Measurements from ENCODE around the gene BRIP1. TPM values are rescaled to one million over a fixed set of nuclear protein-coding genes. Genes with fewer than 3 reads are reported as not detected.
"Not testable (repeated sequence)": the region's sequence is repeated elsewhere in the genome, so short reads cannot be mapped to it uniquely, and the experiment has no call there.

BRIP1 gene
- total RNA-seq, 2 donors from 2014 or later = 1.9 to 3.3 TPM

GRCh38 chr17:61872099-61872498 lies 8.8 kb upstream of the BRIP1 start:
- DNase-seq (no peak), ATAC-seq (no peak)
- intact Hi-C loops (cut with DNase I, micrococcal nuclease) = no loop called here

DNA sequence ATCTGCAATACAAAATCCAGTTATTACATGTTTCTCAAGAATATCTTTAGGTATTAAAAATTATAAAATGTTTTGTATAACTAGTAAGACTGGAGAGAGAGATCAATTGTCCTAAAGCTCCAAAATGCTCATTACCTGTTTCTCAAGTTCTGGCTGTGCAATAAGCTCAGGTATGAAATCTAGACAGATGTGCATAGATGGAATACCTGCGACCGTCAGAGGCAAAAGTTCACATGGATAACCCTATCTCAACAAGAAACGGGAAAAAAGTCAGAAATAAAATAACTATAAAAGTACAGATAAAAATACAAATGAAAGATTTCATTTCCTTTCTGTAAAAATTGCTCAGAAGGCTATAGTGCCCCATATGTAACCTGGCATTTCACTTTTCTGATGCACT lies 5.8 kb upstream of the BRIP1 start:
- DNase-seq (no peak), ATAC-seq (no peak)
- intact Hi-C loops (cut with DNase I, micrococcal nuclease) = loop anchor here in 1 of 2 donors (10.0 kb wide), 1 partner anchor 196 kb away; the partner anchor contains the start of gene MED13

DNA sequence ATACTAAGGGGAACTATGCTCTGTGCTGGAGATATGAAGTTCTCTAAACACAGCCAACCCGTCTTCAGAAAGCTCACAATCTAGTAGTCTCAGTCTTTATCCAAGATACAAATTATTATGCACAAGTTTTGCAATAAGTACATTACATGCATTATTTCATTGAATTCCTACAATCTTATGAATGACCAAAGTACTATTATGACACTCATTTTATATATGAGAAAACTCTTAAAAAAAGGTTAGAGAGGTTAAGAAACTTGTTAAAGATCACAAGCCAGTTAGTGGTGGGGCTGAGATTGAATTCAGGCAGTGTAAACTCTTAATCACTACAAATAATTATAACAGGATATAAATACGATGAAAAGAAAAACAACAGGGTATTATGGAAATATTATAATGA lies 4.7 kb upstream of the BRIP1 start:
- intact Hi-C loops (cut with DNase I, micrococcal nuclease) = loop anchor here in 1 of 2 donors (10.0 kb wide), 1 partner anchor 197 kb away; the partner anchor contains the start of gene MED13
- no peak for ATAC-seq
- DNase-seq = no peak

- intact Hi-C loops (cut with DNase I, micrococcal nuclease) = loop anchor here in 1 of 2 donors (10.0 kb wide), 1 partner anchor 198 kb away; the partner anchor contains the start of gene MED13
- DNase-seq (no peak), ATAC-seq (no peak)
Measured at GRCh38 chr17:61867033-61867432, 3.7 kb upstream of the BRIP1 start.

GRCh38 chr17:61863801-61864126 lies 436 bp upstream of the BRIP1 start:
- intact Hi-C loops (cut with DNase I, micrococcal nuclease) = loop anchor here in 1 of 2 donors (10.0 kb wide), 1 partner anchor 201 kb away; the partner anchor contains the start of gene MED13
- DNase-seq (no peak), ATAC-seq (no peak)

DNA sequence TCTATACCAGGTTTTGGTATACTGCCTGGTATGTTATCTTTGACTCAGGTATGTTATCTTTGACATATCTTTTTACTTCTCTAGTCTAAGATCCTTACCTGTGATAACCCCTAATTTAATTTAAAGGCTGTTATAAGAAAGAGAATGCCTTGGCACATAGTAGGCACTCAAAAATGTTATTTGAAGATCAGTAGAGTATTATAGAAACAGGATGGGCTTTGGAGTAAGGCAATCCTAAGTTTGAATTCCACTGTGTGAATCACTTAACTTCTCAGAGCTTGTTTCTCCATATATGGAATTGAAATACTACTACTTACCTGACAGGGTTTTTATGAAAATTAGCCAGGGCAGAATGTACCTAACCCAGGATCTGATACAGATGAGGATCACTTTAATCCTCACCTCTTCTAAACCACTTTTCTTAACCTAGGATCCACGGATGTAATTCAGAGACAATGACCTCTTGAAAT lies 1.2 kb downstream of the BRIP1 start:
- DNase-seq (no peak), ATAC-seq (no peak)
- intact Hi-C loops (cut with DNase I, micrococcal nuclease) = loop anchor here in 1 of 2 donors (10.0 kb wide), 1 partner anchor 203 kb away; the partner anchor contains the start of gene MED13

- intact Hi-C loops (cut with DNase I, micrococcal nuclease) = loop anchor here in 1 of 2 donors (10.0 kb wide), 1 partner anchor 204 kb away; the partner anchor contains the start of gene MED13
- DNase-seq, ATAC-seq: not testable (repeated sequence)
Measured at GRCh38 chr17:61860397-61860796, 2.9 kb downstream of the BRIP1 start.

- no peak for ATAC-seq
Measured at GRCh38 chr17:61856035-61856434, 7.3 kb downstream of the BRIP1 start.

GRCh38 chr17:61852857-61853256 lies 10.5 kb downstream of the BRIP1 start:
- ATAC-seq (no peak), DNase-seq (no peak)
- intact Hi-C loops (cut with DNase I, micrococcal nuclease) = no loop called here

More at GRCh38 chr17:61856035-61856434, 7.3 kb downstream of the BRIP1 start:
- no peak for DNase-seq
- intact Hi-C loops (cut with DNase I, micrococcal nuclease) = no loop called here

DNA sequence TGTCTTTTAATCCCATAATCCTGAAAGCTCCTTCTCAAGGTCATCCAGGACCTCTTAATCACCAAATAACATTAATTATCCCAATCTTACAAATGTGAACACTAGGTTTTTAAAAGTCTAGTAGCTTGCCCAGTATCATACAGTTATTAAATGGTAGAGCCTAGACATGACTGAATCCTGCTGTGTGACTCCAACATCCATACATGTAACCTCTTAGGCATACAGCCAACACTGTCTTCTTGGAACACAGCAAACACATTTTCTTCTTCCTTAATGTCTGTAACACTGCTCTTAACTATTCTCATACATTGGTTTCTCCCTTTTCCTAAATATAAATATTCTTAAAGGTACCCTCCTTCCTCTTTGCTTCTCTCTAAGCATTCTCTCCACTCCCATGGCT lies 13.7 kb downstream of the BRIP1 start:
- intact Hi-C loops (cut with DNase I, micrococcal nuclease) = no loop called here
- ATAC-seq (no peak), DNase-seq (no peak)

- no peak for ATAC-seq
- DNase-seq = no peak
- intact Hi-C loops (cut with DNase I, micrococcal nuclease) = no loop called here
Measured at GRCh38 chr17:61848896-61849295, 14.4 kb downstream of the BRIP1 start.

GRCh38 chr17:61848247-61848646 lies 15.1 kb downstream of the BRIP1 start:
- ATAC-seq (no peak), DNase-seq (no peak)
- intact Hi-C loops (cut with DNase I, micrococcal nuclease) = no loop called here

DNA sequence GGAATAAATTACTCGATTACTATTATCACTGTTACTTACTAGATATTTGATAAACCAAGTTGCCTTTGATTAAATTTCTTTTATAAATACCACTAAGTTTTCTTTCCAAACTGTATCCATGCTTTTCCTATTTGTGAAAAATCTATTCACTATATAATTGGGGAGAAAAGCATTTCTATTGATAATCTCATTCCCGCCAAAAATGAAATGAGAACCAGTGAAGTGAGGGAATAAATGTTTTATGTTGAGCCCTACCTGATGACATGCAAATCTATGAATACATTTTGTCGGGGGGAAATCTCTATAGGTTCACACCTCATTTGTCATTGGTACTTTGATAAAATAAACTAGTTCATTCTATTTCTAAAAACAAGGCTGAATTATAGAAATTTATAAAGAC lies 15.7 kb downstream of the BRIP1 start:
- intact Hi-C loops (cut with DNase I, micrococcal nuclease) = no loop called here
- DNase-seq (no peak), ATAC-seq (no peak)

DNA sequence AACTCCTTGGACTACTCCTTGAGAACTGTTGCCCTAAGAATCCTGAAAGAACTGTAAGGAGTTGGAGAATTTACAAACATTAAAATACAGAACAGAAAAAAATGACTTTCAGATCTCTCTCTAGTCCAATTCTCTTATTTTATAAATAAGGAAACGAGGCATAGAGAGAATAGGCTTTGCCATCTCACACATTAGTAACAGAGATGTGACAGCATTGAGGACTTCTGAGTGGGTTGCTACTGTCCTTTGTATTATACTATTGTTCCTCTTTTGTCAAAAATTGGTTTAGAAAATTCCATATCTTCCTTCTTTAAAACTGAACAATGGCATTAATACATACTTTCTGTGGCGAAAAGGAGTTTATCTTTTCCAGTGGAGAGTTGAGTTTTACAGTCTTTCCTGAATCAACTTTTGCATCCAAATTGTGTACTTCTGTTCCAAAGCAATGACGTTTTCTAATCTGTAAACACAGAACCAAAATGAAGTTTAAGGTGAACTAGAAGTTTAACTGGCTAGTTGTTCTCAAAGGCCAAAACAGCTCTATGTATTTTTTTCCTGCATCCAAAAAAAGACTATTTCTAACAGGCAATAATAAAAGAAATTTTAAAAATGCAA lies 16.5 kb downstream of the BRIP1 start:
- ATAC-seq = no peak
- no peak for DNase-seq
- intact Hi-C loops (cut with DNase I, micrococcal nuclease) = no loop called here

GRCh38 chr17:61846088-61846487 lies 17.2 kb downstream of the BRIP1 start:
- no peak for ATAC-seq
- no peak for DNase-seq
- intact Hi-C loops (cut with DNase I, micrococcal nuclease) = no loop called here

DNA sequence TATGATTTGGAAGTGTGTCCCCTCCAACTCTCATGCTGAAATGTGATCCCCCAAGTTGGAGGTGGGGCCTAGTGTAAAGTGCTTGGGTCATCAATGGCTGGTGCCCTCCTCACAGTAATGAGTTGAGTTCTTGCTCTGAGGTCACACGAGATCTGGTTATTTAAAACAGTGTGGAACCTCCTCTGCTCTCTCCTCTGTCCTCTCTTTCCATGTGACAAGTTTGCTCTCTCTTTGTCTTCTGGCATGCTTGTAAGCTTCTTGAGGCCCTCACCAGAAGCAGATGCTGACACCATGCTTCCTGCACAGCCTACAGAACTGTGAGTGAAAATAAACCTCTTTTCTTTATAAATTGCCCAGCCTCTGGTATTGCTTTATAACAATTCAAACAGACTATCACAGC lies 19.9 kb downstream of the BRIP1 start:
- intact Hi-C loops (cut with DNase I, micrococcal nuclease) = no loop called here
- no peak for DNase-seq
- no peak for ATAC-seq

DNA sequence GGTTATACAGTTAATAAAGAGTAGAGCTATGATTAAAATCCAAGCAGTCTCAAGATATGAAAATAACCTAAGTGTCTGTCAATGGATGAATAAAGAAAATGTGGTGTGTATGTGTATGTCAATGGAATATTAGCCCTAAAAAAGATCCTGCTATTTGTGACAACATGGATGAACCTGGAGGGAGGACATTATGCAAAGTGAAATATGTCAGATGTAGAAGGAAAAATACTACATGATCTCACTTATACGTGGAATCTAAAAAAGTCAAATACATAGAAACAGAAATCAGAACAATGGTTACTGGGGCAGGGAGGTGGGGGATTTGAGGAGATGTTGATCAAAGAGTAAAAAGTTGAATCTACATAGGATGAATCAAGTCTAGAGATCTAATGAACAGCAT lies 20.4 kb downstream of the BRIP1 start:
- no peak for ATAC-seq
- no peak for DNase-seq
- intact Hi-C loops (cut with DNase I, micrococcal nuclease) = no loop called here

DNA sequence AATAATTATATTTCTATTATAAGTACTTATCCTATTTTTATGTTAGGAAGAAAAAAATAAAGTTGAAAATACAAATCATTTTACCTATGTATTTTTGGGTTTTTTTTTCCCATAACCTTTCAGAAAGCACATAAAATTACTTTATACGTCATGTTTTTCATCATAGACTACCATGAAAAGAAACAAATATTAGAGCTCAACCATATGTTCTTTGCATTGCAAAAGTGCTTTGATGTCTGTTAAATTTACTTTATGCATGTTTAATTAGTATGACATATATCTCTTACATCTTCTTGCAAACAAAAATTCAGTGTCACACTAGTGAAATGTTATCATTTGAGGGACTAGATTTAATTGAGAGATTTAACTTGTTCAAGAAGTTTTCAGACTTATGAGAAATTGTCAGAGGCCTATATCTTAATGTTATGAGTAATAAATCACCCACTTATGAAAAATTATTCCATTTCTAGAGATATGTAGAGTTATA lies 24.0 kb downstream of the BRIP1 start:
- DNase-seq (no peak), ATAC-seq (no peak)
- intact Hi-C loops (cut with DNase I, micrococcal nuclease) = loop anchor here in 1 of 2 donors (10.0 kb wide), 1 partner anchor 425 kb away; no protein-coding TSS in a partner anchor

- ATAC-seq (peak; percentile 78), DNase-seq (peak; percentile 26 to 77)
- intact Hi-C loops (cut with DNase I, micrococcal nuclease) = loop anchor here in 1 of 2 donors (10.0 kb wide), 1 partner anchor 423 kb away; no protein-coding TSS in a partner anchor
Measured at GRCh38 chr17:61837175-61838051, 25.9 kb downstream of the BRIP1 start.
